Adrenal gland (tissue), 5 donors: ENCODE results near the gene YWHAH.

Experiments
- POLR2A ChIP-seq, 2 donors: fragments of 450-650 bp; IDR thresholded peaks; one replicate each; pipeline ENCODE4 v1.6.1; 2017; ENCODE audit warnings: antibody characterized with exemption in 2 of 2, mild to moderate bottlenecking in 2 of 2, moderate library complexity in 1 of 2
- TF ChIP-seq, protein P1 (sequence below), 6 experiments: fragments of 450-650 bp in 4 of 6; fragments of 200-600 bp in 2 of 6; sonication (generic) in 1 of 6; IDR thresholded peaks; 1 replicate in 5 of 6; 2 replicates in 1 of 6; pipeline versions ENCODE4 v1.5.1 to v1.8.0; 2016 to 2021; ENCODE audit warnings: antibody characterized with exemption in 6 of 6, mild to moderate bottlenecking in 2 of 6, moderate library complexity in 1 of 6
- donor health status: DM: no; HTN: no; CAD: no.

DNA sequence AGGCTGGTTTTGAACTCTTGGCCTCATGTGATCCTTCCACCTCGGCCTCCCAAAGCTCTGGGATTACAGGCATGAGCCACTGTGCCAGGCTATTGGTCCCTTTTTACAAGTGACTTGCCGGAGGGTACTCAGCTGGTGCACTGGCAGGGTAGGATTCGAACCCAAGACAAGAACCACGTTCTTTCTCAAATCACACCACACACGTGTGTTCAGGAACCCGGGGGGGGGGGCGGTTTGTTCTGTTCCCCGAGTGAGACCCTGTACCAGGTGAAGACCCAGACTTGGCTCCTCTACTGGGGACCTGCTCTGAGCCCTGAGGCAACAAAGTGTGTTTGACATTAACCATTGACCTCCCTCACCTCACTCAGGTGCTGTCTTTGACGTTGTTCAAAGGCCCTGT is 3.8 kb upstream of the YWHAH start:
- TF ChIP-seq POLR2A (IDR thresholded peaks at IDR 0.05) = no peak
- TF ChIP-seq, protein P1, sequence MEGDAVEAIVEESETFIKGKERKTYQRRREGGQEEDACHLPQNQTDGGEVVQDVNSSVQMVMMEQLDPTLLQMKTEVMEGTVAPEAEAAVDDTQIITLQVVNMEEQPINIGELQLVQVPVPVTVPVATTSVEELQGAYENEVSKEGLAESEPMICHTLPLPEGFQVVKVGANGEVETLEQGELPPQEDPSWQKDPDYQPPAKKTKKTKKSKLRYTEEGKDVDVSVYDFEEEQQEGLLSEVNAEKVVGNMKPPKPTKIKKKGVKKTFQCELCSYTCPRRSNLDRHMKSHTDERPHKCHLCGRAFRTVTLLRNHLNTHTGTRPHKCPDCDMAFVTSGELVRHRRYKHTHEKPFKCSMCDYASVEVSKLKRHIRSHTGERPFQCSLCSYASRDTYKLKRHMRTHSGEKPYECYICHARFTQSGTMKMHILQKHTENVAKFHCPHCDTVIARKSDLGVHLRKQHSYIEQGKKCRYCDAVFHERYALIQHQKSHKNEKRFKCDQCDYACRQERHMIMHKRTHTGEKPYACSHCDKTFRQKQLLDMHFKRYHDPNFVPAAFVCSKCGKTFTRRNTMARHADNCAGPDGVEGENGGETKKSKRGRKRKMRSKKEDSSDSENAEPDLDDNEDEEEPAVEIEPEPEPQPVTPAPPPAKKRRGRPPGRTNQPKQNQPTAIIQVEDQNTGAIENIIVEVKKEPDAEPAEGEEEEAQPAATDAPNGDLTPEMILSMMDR (IDR thresholded peaks at IDR 0.05) = no peak
